GM18520 (cell line): Measurements from ENCODE around the gene FRMD4A.

Experiments
- ATAC-seq: cut with Tn5 transposase; IDR thresholded peaks from one replicate; pipeline ENCODE4 v1.9.1; 2021; ENCODE audit not compliant: unreplicated experiment

FRMD4A gene

DNA sequence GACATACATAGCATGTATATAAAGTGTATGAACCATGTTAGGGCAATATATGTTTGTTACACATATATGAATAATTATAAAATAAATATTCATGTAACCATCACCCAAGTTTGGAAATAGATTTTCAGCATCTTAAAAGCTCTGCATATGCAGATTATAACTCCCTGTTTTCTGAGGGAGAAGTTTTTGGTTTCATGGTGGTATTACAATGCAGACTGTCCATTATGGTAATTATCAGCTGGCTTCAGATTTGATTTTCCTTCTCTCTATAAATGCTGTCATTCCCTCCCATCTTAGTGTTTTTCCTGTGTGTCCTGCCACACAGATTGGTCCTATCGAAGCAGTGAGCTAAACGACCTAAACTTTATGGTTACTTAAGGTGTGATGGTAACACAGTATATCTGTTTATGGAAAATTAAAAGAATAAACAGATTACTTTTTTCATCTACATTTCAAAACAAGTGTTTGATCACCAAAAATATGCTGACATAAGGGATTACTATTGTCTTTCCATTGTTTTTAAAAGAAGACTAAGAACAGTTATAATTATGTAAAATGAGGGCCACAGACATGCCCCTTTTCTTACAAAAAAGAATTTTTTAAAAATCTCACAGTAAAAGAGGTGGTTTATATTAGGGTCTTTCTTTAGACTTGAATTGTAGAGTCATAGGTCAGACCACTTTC lies 726.2 kb downstream of the FRMD4A start:
- no peak for ATAC-seq

DNA sequence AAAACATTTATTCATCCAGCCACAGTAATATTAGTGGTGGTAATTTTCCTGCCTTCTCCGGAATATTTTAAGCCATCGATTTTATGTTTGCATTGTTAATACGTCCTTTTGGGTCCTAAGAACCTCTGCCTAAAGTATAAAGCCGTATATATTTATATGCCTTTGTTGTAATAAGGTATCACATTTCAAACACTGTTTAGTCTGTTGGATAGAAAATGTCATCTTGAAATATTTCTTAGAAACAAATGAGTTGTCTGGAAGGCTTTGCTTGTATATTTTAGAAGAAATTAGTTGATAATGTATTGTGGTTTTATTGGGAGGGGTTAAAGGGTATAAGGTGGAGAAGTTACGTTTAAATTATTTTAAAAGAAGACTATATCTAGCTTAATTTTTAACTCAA lies 732.8 kb downstream of the FRMD4A start:
- ATAC-seq: no peak

DNA sequence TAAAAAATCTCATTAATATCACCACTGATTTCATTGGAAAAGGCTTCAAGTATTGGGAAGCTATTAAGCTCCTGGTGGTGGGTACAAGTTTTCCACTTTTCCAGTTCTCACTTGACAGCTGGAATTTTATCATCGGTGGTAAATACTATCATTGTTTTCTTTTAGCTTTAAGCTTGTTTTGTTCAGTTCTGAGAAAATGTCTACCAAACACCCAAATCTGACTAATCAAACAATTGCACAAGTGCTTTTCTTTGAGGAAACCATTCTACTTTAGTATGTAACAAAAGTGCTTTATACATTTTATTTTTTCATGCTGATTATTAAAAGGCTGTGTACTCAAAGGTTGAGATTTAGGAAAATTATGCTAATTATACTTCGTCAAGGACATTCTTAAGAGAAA lies 736.1 kb downstream of the FRMD4A start:
- no peak for ATAC-seq
